DND-41 (cell line): ENCODE data around the gene GDPD4.

Experiments
- ATAC-seq: fragments of 200-7000 bp; cut with Tn5 transposase; 3 replicates; pipeline ENCODE4 v1.9.1; 2021; ENCODE audit warnings: low read depth; ENCODE audit not compliant: insufficient read depth
- DNase-seq: peaks from one replicate; pipeline ENCODE4 v3.0.0-alpha.2; 2020
- H2AFZ ChIP-seq: 2 replicates; pipeline ENCODE4 v1.6.0; 2012; ENCODE audit warnings: low read depth, low read length
- H3K27ac ChIP-seq: 2 replicates; pipeline ENCODE4 v1.5.1; 2012; ENCODE audit warnings: low read length, inconsistent platforms
- H3K27me3 ChIP-seq: fragments of 200-600 bp; sonication (generic); 2 replicates; pipeline ENCODE4 v1.6.0; 2012; ENCODE audit warnings: low read length, mild to moderate bottlenecking, inconsistent platforms; ENCODE audit not compliant: insufficient read depth, poor library complexity
- H3K36me3 ChIP-seq: 2 replicates; pipeline ENCODE4 v1.5.1; 2012; ENCODE audit warnings: low read length, inconsistent platforms; ENCODE audit not compliant: insufficient read depth
- H3K4me1 ChIP-seq: 2 replicates; pipeline ENCODE4 v1.5.1; 2012; ENCODE audit warnings: mild to moderate bottlenecking, low read length; ENCODE audit not compliant: insufficient read depth
- H3K4me2 ChIP-seq: 2 replicates; pipeline ENCODE4 v1.6.0; 2012; ENCODE audit warnings: mild to moderate bottlenecking, moderate library complexity, low read length, inconsistent platforms; ENCODE audit not compliant: insufficient read depth
- H3K4me3 ChIP-seq, 2 experiments: fragments of 200-600 bp in 1 of 2; shearing (Covaris generic) in 1 of 2; 2 replicates each; pipeline ENCODE4 v1.5.1; 2012 to 2016; ENCODE audit warnings: inconsistent platforms in 2 of 2, low read length in 2 of 2, mild to moderate bottlenecking in 2 of 2, low read depth in 1 of 2, moderate library complexity in 1 of 2
- H3K79me2 ChIP-seq: 2 replicates; pipeline ENCODE4 v1.6.0; 2012; ENCODE audit warnings: low read length, inconsistent platforms; ENCODE audit not compliant: insufficient read depth
- H3K9ac ChIP-seq: 2 replicates; pipeline ENCODE4 v1.6.0; 2012; ENCODE audit warnings: low read depth, mild to moderate bottlenecking, inconsistent platforms, low read length, moderate library complexity
- H3K9me3 ChIP-seq: 2 replicates; pipeline ENCODE4 v1.5.1; 2012; ENCODE audit warnings: low read length, moderate library complexity, mild to moderate bottlenecking, inconsistent platforms; ENCODE audit not compliant: insufficient read depth, severe bottlenecking
- H4K20me1 ChIP-seq: 2 replicates; pipeline ENCODE4 v1.6.0; 2012; ENCODE audit warnings: low read length; ENCODE audit not compliant: insufficient read depth
- CTCF ChIP-seq: IDR thresholded peaks from 2 replicates; pipeline ENCODE4 v1.5.1; 2012; ENCODE audit warnings: borderline replicate concordance, low read length, moderate library complexity, mild to moderate bottlenecking; ENCODE audit not compliant: poor library complexity, severe bottlenecking; ENCODE audit errors: extremely low read depth
- EZH2 ChIP-seq: IDR thresholded peaks from 3 replicates; pipeline ENCODE4 v1.6.1; 2012; ENCODE audit warnings: borderline replicate concordance, low read depth, mild to moderate bottlenecking, moderate library complexity, low read length, inconsistent platforms; ENCODE audit not compliant: severe bottlenecking

GDPD4 gene

DNA sequence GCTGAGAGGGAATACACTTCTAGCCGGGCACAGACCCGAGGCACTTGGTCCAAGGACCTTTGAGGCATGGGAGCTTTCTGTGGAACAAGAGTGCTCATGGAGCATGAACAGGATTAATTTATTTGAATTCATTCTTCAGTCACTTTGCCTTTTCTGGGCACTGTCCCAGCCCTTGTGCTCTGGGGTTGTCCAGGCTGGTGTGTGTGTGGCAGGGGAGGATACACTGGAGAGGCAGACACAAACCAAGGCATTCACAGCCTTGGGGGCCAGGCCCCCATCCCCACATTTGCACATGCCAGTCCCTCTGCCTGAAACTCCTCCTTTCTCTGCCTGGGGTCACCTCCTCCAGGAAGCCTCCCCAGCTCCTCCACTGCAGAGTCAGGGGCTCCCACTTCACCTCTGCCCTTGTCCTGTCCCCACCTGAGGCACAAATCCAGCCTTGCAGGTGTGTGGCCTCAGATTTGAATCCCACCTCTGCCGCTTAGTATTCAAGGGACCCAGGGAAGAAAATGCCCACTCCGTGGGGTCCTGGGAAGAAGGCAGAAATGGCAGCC, 118.0 kb downstream of the GDPD4 start:
- Histone ChIP-seq H2AFZ (no peak overlapping the region), H3K4me3 (no peak overlapping the region), H3K79me2 (no peaks in the 10 kb centered on the region), H3K27ac (no peak overlapping the region), H3K36me3 (no peaks in the 10 kb centered on the region), H3K27me3 (no peaks in the 10 kb centered on the region), H3K4me2 (no peak overlapping the region), H3K9me3 (no peaks in the 10 kb centered on the region), H3K4me1 (no peaks in the 10 kb centered on the region), H4K20me1 (no peaks in the 10 kb centered on the region), H3K9ac (no peak overlapping the region)
- no peak for TF ChIP-seq EZH2
- TF ChIP-seq CTCF: no peak
- ATAC-seq: no peak
- no peak for DNase-seq

DNA sequence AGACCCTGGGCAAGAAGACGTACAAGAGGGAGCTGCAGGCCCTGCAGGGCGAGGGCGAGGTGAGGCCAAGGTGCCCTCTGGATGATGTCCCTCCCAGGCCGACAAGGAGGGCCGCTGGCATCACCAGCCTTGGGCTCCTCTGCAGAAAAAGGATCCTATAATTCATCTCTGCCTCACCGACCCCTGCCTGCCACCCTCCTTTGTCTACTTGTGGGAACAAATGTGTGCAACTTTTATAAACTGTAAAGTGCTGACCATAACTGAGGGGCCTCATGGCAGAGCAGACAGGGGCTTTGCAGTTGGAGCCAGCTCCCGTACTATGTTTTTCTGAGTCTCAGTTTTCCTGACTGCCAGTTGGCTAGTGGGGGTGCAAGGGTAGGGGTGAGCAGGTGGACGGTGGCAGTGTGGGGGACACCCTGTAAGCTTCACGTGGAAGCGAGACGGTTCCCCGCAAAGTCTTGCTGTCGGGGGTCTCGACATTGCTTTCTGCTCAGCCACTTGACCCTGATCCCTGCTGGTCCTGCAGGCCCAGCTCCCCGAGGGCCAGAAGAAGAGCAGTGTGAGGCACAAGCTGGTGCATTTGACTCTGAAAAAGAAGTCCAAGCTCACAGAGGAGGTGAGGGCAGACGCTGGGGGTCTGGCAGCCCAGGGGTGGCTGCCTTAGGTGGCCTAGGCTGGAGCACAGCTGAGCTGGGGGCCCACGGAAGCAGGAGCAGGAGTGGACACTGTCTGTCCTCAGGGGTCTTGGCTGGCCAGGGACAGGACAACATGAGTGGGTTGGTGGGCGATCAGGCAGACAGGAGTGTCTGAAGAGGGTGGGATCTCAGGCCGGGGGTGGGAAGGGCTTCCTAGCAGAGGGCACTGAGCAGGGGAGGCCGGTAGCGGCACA, 118.7 kb downstream of the GDPD4 start:
- TF ChIP-seq CTCF (no peak), EZH2 (no peak)
- H3K79me2 ChIP-seq: no peaks in the 10 kb centered on the region

GRCh38 chr11:77181799-77182541, 119.5 kb downstream of the GDPD4 start:
- DNase-seq: no peak
- no peak overlapping the region for H3K27ac ChIP-seq
- TF ChIP-seq CTCF: no peak
- no peak for TF ChIP-seq EZH2
- H3K4me2 ChIP-seq: no peak overlapping the region
- no peaks in the 10 kb centered on the region for H3K27me3 ChIP-seq
- H4K20me1 ChIP-seq: no peaks in the 10 kb centered on the region
- no peak overlapping the region for H3K9ac ChIP-seq
- H3K79me2 ChIP-seq: no peaks in the 10 kb centered on the region
- no peaks in the 10 kb centered on the region for H3K9me3 ChIP-seq
- no peak overlapping the region for H2AFZ ChIP-seq
- ATAC-seq: no peak
- H3K4me3 ChIP-seq: no peak overlapping the region
- H3K36me3 ChIP-seq: no peaks in the 10 kb centered on the region
- no peaks in the 10 kb centered on the region for H3K4me1 ChIP-seq

More for the DNA sequence above, 118.7 kb downstream of the GDPD4 start:
- Histone ChIP-seq H3K9me3 (no peaks in the 10 kb centered on the region), H3K27ac (no peak overlapping the region), H3K27me3 (no peaks in the 10 kb centered on the region), H3K9ac (no peak overlapping the region), H2AFZ (no peak overlapping the region), H4K20me1 (no peaks in the 10 kb centered on the region), H3K4me1 (no peaks in the 10 kb centered on the region), H3K36me3 (no peaks in the 10 kb centered on the region), H3K4me3 (no peak overlapping the region), H3K4me2 (no peak overlapping the region)
- no peak for DNase-seq
- ATAC-seq: no peak
